GM12878 (cell line): Measurements from ENCODE around the gene TM4SF1. TPM values are rescaled to one million over a fixed set of nuclear protein-coding genes. Genes with fewer than 3 reads are reported as not detected.

ENCODE experiments used
- ATAC-seq: fragments of 200-7000 bp; cut with Tn5 transposase; 3 replicates; pipeline ENCODE4 v1.9.1; 2020; ENCODE audit warnings: mild to moderate bottlenecking, moderate library complexity
- BruUV-seq: library from RNA; stranded (reverse); fragments of 400-500 nt; replicated peaks from 2 replicates; lab custom pipeline; 2021; lab: Mats Ljungman, UMichigan
- CTCF ChIA-PET: fragments of 300-600 bp; sonication (Branson Sonifier 250); formaldehyde crosslinking; extraction: SDS; loops from one replicate; lab custom pipeline; 2021; ENCODE audit warnings: inconsistent platforms; lab: Yijun Ruan, JAX
- POLR2A ChIA-PET: fragments of 350-600 bp; formaldehyde crosslinking; extraction: SDS; loops from one replicate; lab custom pipeline; 2021; ENCODE audit warnings: inconsistent platforms; lab: Charles Lee
- RAD21 ChIA-PET: fragments of 300-600 bp; sonication (Branson Sonifier 250); formaldehyde crosslinking; loops from one replicate; lab custom pipeline; 2023; ENCODE audit warnings: antibody characterized with exemption; ENCODE audit not compliant: unreplicated experiment; lab: Charles Lee
- SMC1A ChIA-PET: fragments of 300-600 bp; sonication (Branson Sonifier 250); formaldehyde crosslinking; loops from one replicate; lab custom pipeline; 2023; ENCODE audit not compliant: unreplicated experiment, uncharacterized antibody; lab: Charles Lee
- DNase-seq: peaks from one replicate; pipeline ENCODE4 v3.0.0-alpha.2; 2011; ENCODE audit warnings: low read depth, low spot score
- FAIRE-seq: peaks from 3 replicates; lab custom pipeline; 2011; peaks lifted over from hg19 to GRCh38; lab: Jason Lieb, UNC
- H2AFZ ChIP-seq: 2 replicates; pipeline ENCODE4 v1.6.0; 2011; ENCODE audit warnings: low read depth, low read length, control low read depth; ENCODE audit not compliant: control insufficient read depth
- H3K27ac ChIP-seq: 2 replicates; pipeline ENCODE4 v1.5.1; 2011; ENCODE audit warnings: control low read depth; ENCODE audit not compliant: control insufficient read depth, insufficient read depth
- H3K27me3 ChIP-seq, 2 experiments: replicated peaks in 1 of 2; 2 replicates each; pipeline versions ENCODE4 v1.6.0 to v1.6.1; 2011; ENCODE audit warnings: low read length in 1 of 2; ENCODE audit not compliant: control insufficient read depth in 2 of 2, insufficient read depth in 2 of 2
- H3K36me3 ChIP-seq, 2 experiments: 2 replicates each; pipeline ENCODE4 v1.5.1; 2011; ENCODE audit warnings: low read length in 1 of 2; ENCODE audit not compliant: control insufficient read depth in 2 of 2, insufficient read depth in 2 of 2
- H3K4me1 ChIP-seq: 2 replicates; pipeline ENCODE4 v1.6.1; 2011; ENCODE audit warnings: mild to moderate bottlenecking, low read length, moderate library complexity, mixed read lengths; ENCODE audit not compliant: control insufficient read depth, insufficient read depth
- H3K4me2 ChIP-seq: 2 replicates; pipeline ENCODE4 v1.6.0; 2011; ENCODE audit warnings: control low read depth; ENCODE audit not compliant: control insufficient read depth, insufficient read depth
- H3K4me3 ChIP-seq: fragments of 200-600 bp; sonication (generic); 2 replicates; pipeline ENCODE4 v1.5.1; 2016
- H3K79me2 ChIP-seq: 2 replicates; pipeline ENCODE4 v1.6.0; 2011; ENCODE audit warnings: low read length; ENCODE audit not compliant: control insufficient read depth, insufficient read depth
- H3K9ac ChIP-seq: 2 replicates; pipeline ENCODE4 v1.8.0; 2011; ENCODE audit warnings: low read length, control low read depth, mixed read lengths; ENCODE audit not compliant: control insufficient read depth, insufficient read depth
- H3K9me3 ChIP-seq: replicated peaks from 3 replicates; pipeline ENCODE4 v1.5.1; 2011; ENCODE audit warnings: mild to moderate bottlenecking, low read length; ENCODE audit not compliant: control insufficient read depth, insufficient read depth
- H4K20me1 ChIP-seq: 2 replicates; pipeline ENCODE4 v1.6.0; 2011; ENCODE audit not compliant: control insufficient read depth, insufficient read depth
- CHD1 ChIP-seq: IDR thresholded peaks from 2 replicates; pipeline ENCODE4 v1.6.1; 2012; ENCODE audit warnings: low read depth, low read length, improper control_type of control experiment
- EED ChIP-seq: sonication (generic); IDR thresholded peaks from 2 replicates; pipeline ENCODE4 v1.6.1; 2016; ENCODE audit warnings: antibody characterized with exemption, low read depth
- GATAD2B ChIP-seq: fragments of 450-650 bp; conservative IDR thresholded peaks from 2 replicates; pipeline ENCODE4 v1.6.1; 2017; ENCODE audit warnings: low read depth, mild to moderate bottlenecking, moderate library complexity
- IRF4 ChIP-seq: IDR thresholded peaks from 2 replicates; pipeline ENCODE4 v1.6.1; 2011; ENCODE audit warnings: low read depth, low read length
- MTA2 ChIP-seq: fragments of 450-650 bp; IDR thresholded peaks from 2 replicates; pipeline ENCODE4 v1.6.1; 2016; ENCODE audit warnings: low read depth, mild to moderate bottlenecking, moderate library complexity
- MYC ChIP-seq: IDR thresholded peaks from 2 replicates; pipeline ENCODE4 v1.6.1; 2011; ENCODE audit warnings: mild to moderate bottlenecking, low read length, moderate library complexity, inconsistent platforms; ENCODE audit not compliant: insufficient read depth, insufficient replicate concordance, insufficient read length, severe bottlenecking
- NRF1 ChIP-seq: conservative IDR thresholded peaks from 2 replicates; pipeline ENCODE4 v1.6.1; 2011; ENCODE audit warnings: mild to moderate bottlenecking, low read depth, low read length, improper control_type of control experiment
- RELB ChIP-seq: fragments of 450-650 bp; IDR thresholded peaks from 2 replicates; pipeline ENCODE4 v1.6.1; 2017; ENCODE audit warnings: low read depth, mild to moderate bottlenecking, moderate library complexity
- SREBF2 ChIP-seq: IDR thresholded peaks from 2 replicates; pipeline ENCODE4 v1.6.1; 2012; ENCODE audit warnings: mild to moderate bottlenecking, low read length
- TAF1 ChIP-seq: IDR thresholded peaks from 2 replicates; pipeline ENCODE4 v1.6.1; 2011; ENCODE audit warnings: mild to moderate bottlenecking, low read depth, low read length, borderline replicate concordance
- ZBTB4 ChIP-seq: fragments of 450-650 bp; formaldehyde crosslinking; IDR thresholded peaks from 2 replicates; pipeline ENCODE4 v1.4.0; 2022; ENCODE audit warnings: mild to moderate bottlenecking, moderate library complexity
- ZNF207 ChIP-seq: fragments of 450-650 bp; IDR thresholded peaks from 2 replicates; pipeline ENCODE4 v1.6.1; 2014; ENCODE audit warnings: antibody characterized with exemption, mild to moderate bottlenecking, borderline replicate concordance
- ZNF592 ChIP-seq: fragments of 450-650 bp; IDR thresholded peaks from 2 replicates; pipeline ENCODE4 v1.6.1; 2017; ENCODE audit warnings: mild to moderate bottlenecking, moderate library complexity
- ZZZ3 ChIP-seq: IDR thresholded peaks from 2 replicates; pipeline ENCODE4 v1.6.1; 2011; ENCODE audit warnings: low read depth; ENCODE audit not compliant: control insufficient read depth, insufficient read length
- WGBS: methylation state at CpG from one replicate; pipeline ENCODE4 v1.1.6; 2016; ENCODE audit warnings: low lambda C conversion rate; ENCODE audit not compliant: insufficient replicate concordance, insufficient coverage; ENCODE audit errors: missing lambda C conversion rate; 5-methylcytosine and 5-hydroxymethylcytosine counted together
- in situ Hi-C: fragments of 300-500 bp; cut with MboI; formaldehyde crosslinking; loops from 9 replicates; pipeline ENCODE4 v1.14.3; 2018; ENCODE audit warnings: mixed read lengths
- intact Hi-C: fragments of 100-400 bp; cut with micrococcal nuclease; formaldehyde crosslinking; loops from one replicate; pipeline ENCODE4 v1.14.2; 2022; ENCODE audit not compliant: unreplicated experiment
- polyA plus RNA-seq, 11 experiments: library from polyadenylated mRNA; depleted of rRNA in 4 of 11; unstranded in 6 of 11; stranded (reverse) in 5 of 11; fragments of >200 nt; fragmentation: Nextera tagmentation in 4 of 11; fragmentation: Illumina TruSeq in 1 of 11; extraction: Ambion mirVana in 4 of 11; extraction: Trizol in 1 of 11; gene quantifications; 1 replicate in 1 of 11; 2 replicates in 10 of 11; pipeline versions ENCODE4 v1.2.1 to v1.2.3, GENCODE V29; 2011 to 2016; ENCODE audit warnings: inconsistent platforms in 2 of 11, missing spikeins in 2 of 11, low read depth in 1 of 11
- total RNA-seq, 4 experiments: library from RNA; depleted of rRNA in 3 of 4; stranded (reverse); fragments of >200 nt in 3 of 4; fragmentation: Illumina TruSeq in 1 of 4; extraction: Trizol in 1 of 4; gene quantifications; 2 replicates each; pipeline versions ENCODE4 v1.2.1 to v1.2.3, GENCODE V29; 2013 to 2021

Gene TM4SF1
- total and polyA plus RNA-seq, 10 of the 15 experiments (the other 5 are each of a cell fraction or from before 2014, with no cell fraction given): 0.05 to 1.2 TPM; not detected in 8

- no peaks in the 10 kb centered on the region for H3K36me3 ChIP-seq
- no peaks in the 10 kb centered on the region for H3K27me3 ChIP-seq
- intact Hi-C loops: no loop called here
- ChIA-PET RAD21 (no interaction called here), POLR2A (no interaction called here), SMC1A (interaction anchor here (1.6 kb wide), 1 partner anchor 28 kb away, joined by 3 read pairs; no protein-coding TSS in a partner anchor), CTCF (interaction anchor here (1.5 kb wide), 1 partner anchor 9 kb away, joined by 3 read pairs; no protein-coding TSS in a partner anchor)
- no peaks in the 10 kb centered on the region for H3K79me2 ChIP-seq
- FAIRE-seq (no peak), DNase-seq (no peak), ATAC-seq (no peak)
- no peak overlapping the region for H3K27ac ChIP-seq
- no peak overlapping the region for H3K4me2 ChIP-seq
- H3K4me1 ChIP-seq: no peaks in the 10 kb centered on the region
- in situ Hi-C loops: no loop called here
- 32% methylated on average over 6 of the region's 6 CpGs for WGBS
- no TSS peak for BruUV-seq
- no peaks in the 10 kb centered on the region for H4K20me1 ChIP-seq
- H2AFZ ChIP-seq: no peak overlapping the region
- no peak overlapping the region for H3K4me3 ChIP-seq
- no peaks in the 10 kb centered on the region for H3K9me3 ChIP-seq
- H3K9ac ChIP-seq: no peak overlapping the region
- TF ChIP-seq MTA2: no peak
- TF ChIP-seq IRF4: no peak
- no peak for TF ChIP-seq GATAD2B
- no peak for TF ChIP-seq ZZZ3
- no peak for TF ChIP-seq ZNF592
- TF ChIP-seq ZNF207: no peak
- no peak for TF ChIP-seq ZBTB4 (CRISPR knock-in tag)
- TF ChIP-seq CHD1: no peak
- no peak for TF ChIP-seq SREBF2
- TF ChIP-seq NRF1: no peak
- TF ChIP-seq EED: no peak
- no peak for TF ChIP-seq MYC
- TF ChIP-seq TAF1: no peak
- TF ChIP-seq RELB: no peak
Observed at GRCh38 chr3:149381173-149382100, 4.0 kb upstream of the TM4SF1 start.
